Right ventricle myocardium inferior (tissue), 1 donor: Measurements from ENCODE around the gene TCEA2. TPM values are rescaled to one million over a fixed set of nuclear protein-coding genes. Genes with fewer than 3 reads are reported as not detected.

ENCODE experiments used
- microRNA-seq: library from miRNA; unstranded; fragments of <30 nt; microRNA quantifications from one replicate; pipeline ENCODE4 v1.2.0, GENCODE V29; 2020
- total RNA-seq: library from RNA; stranded (reverse); fragmentation: NEBNext Ultra II Directional; extraction: Animal tissue kit (Norgen Biotek cat#: 25700); gene quantifications from one replicate; pipeline ENCODE4 v1.2.1, GENCODE V29; 2021
- donor health status: DM: no; HTN: yes; CAD: no; lungs with severe emphysema.

Gene TCEA2
- total RNA-seq, 1 donor from 2014 or later, result 39.0 TPM

Small RNA genes lying within 50 kb of the gene (microRNA-seq; reads per million reads assigned to microRNA genes)
- not detected for gene MIR6813

Other genes with a start within 250 kb of the TCEA2 start
- 13.8 TPM for gene ZBTB46, start 231.9 kb upstream of the TCEA2 start, total RNA-seq
- gene ABHD16B, start 201.7 kb upstream of the TCEA2 start, total RNA-seq, result not detected
- gene TPD52L2, start 197.9 kb upstream of the TCEA2 start, total RNA-seq, result 78.0 TPM
- 41.4 TPM for gene DNAJC5, start 168.1 kb upstream of the TCEA2 start, total RNA-seq
- 52.0 TPM for gene UCKL1, start 106.8 kb upstream of the TCEA2 start, total RNA-seq
- gene ZNF512B, start 93.3 kb upstream of the TCEA2 start, total RNA-seq, result 12.2 TPM
- gene SAMD10, start 83.6 kb upstream of the TCEA2 start, total RNA-seq, result 5.7 TPM
- 46.4 TPM for gene PRPF6, start 82.1 kb upstream of the TCEA2 start, total RNA-seq
- 0.30 TPM for gene C20orf204, start 27.0 kb upstream of the TCEA2 start, total RNA-seq
- gene SOX18, start 13.6 kb upstream of the TCEA2 start, total RNA-seq, result 38.4 TPM
- 6.6 TPM for gene RGS19, start 16.3 kb downstream of the TCEA2 start, total RNA-seq
- gene OPRL1, start 16.9 kb downstream of the TCEA2 start, total RNA-seq, result 0.49 TPM
- gene LKAAEAR1, start 21.2 kb downstream of the TCEA2 start, total RNA-seq, result not detected
- gene NPBWR2, start 44.4 kb downstream of the TCEA2 start, total RNA-seq, result not detected
- gene MYT1, start 101.3 kb downstream of the TCEA2 start, total RNA-seq, result 0.16 TPM
- 71.0 TPM for gene PCMTD2, start 192.6 kb downstream of the TCEA2 start, total RNA-seq